HCT116 (cell line): ENCODE measurements around the gene ACTRT2. TPM values are rescaled to one million over a fixed set of nuclear protein-coding genes. Genes with fewer than 3 reads are reported as not detected.

Source experiments
- ATAC-seq: fragments of 200-7000 bp; cut with Tn5 transposase; 2 replicates; pipeline ENCODE4 v1.9.1; 2020; ENCODE audit warnings: mild to moderate bottlenecking, moderate library complexity
- BruUV-seq: library from RNA; stranded (reverse); fragments of 400-500 nt; replicated peaks from 2 replicates; lab custom pipeline; 2021; lab: Mats Ljungman, UMichigan
- CTCF ChIA-PET: fragments of 300-600 bp; sonication (Branson Sonifier 250); formaldehyde crosslinking; loops from one replicate; lab custom pipeline; 2021; ENCODE audit warnings: antibody characterized with exemption; lab: Charles Lee
- POLR2A ChIA-PET: fragments of 300-600, 350-600 bp; sonication (Branson Sonifier 250); formaldehyde crosslinking; loops from one replicate; lab custom pipeline; 2021; ENCODE audit warnings: antibody characterized with exemption; lab: Charles Lee
- RAD21 ChIA-PET, 2 experiments: fragments of 300-600 bp; sonication (Branson Sonifier 250); formaldehyde crosslinking; loops; one replicate each; lab custom pipeline; 2023; ENCODE audit warnings: low total read pairs in 2 of 2; ENCODE audit not compliant: uncharacterized antibody in 2 of 2, unreplicated experiment in 2 of 2, low non-redundant PET in 1 of 2; lab: Charles Lee
- DNase-seq: peaks from one replicate; pipeline ENCODE4 v3.0.0-alpha.2; 2010; ENCODE audit warnings: low read depth, low spot score
- H2AFZ ChIP-seq: fragments of 200-600 bp; shearing (Covaris generic), sonication (generic); 2 replicates; pipeline ENCODE4 v1.6.1; 2017; ENCODE audit warnings: low read depth, mixed run types, mixed read lengths, antibody characterized with exemption, low read length; ENCODE audit not compliant: poor library complexity, severe bottlenecking
- H3K27ac ChIP-seq: 2 replicates; pipeline ENCODE4 v1.5.1; 2012; ENCODE audit warnings: low read depth, low read length
- H3K27me3 ChIP-seq: fragments of 200-600 bp; sonication (generic); 2 replicates; pipeline ENCODE4 v1.6.1; 2016; ENCODE audit warnings: mixed run types, low read length, mixed read lengths; ENCODE audit not compliant: insufficient read depth
- H3K36me3 ChIP-seq, 2 experiments: fragments of 200-500 bp in 1 of 2; fragments of 200-600 bp in 1 of 2; sonication (Bioruptor generic) in 1 of 2; sonication (generic) in 1 of 2; 2 replicates each; pipeline versions ENCODE4 v1.5.1 to v1.6.1; 2014 to 2016; ENCODE audit warnings: low read length in 2 of 2, inconsistent platforms in 1 of 2, mixed read lengths in 1 of 2, mixed run types in 1 of 2; ENCODE audit not compliant: insufficient read depth in 2 of 2, control insufficient read depth in 1 of 2
- H3K4me1 ChIP-seq, 2 experiments: fragments of 200-600 bp in 1 of 2; sonication (generic) in 1 of 2; 2 replicates each; pipeline versions ENCODE4 v1.5.1 to v1.6.1; 2012 to 2017; ENCODE audit warnings: low read length in 2 of 2, inconsistent platforms in 1 of 2, mild to moderate bottlenecking in 1 of 2, mixed read lengths in 1 of 2, mixed run types in 1 of 2, moderate library complexity in 1 of 2; ENCODE audit not compliant: insufficient read depth in 2 of 2, control insufficient read depth in 1 of 2
- H3K4me2 ChIP-seq: fragments of 200-600 bp; sonication (generic); 2 replicates; pipeline ENCODE4 v1.6.1; 2017; ENCODE audit warnings: mixed run types, low read length, mixed read lengths
- H3K4me3 ChIP-seq, 2 experiments: fragments of 200-600 bp in 1 of 2; sonication (generic) in 1 of 2; replicated peaks in 1 of 2; 2 replicates each; pipeline ENCODE4 v1.5.1; 2011 to 2016; ENCODE audit warnings: low read length in 2 of 2, control low read depth in 1 of 2, low read depth in 1 of 2, mild to moderate bottlenecking in 1 of 2, mixed read lengths in 1 of 2, mixed run types in 1 of 2
- H3K79me2 ChIP-seq: fragments of 200-600 bp; sonication (generic); 2 replicates; pipeline ENCODE4 v1.6.1; 2017; ENCODE audit warnings: mild to moderate bottlenecking, mixed run types, low read length, moderate library complexity, mixed read lengths; ENCODE audit not compliant: insufficient read depth
- H3K9ac ChIP-seq: fragments of 200-600 bp; sonication (generic); 2 replicates; pipeline ENCODE4 v1.6.1; 2016; ENCODE audit warnings: low read length, mixed read lengths
- H3K9me2 ChIP-seq: fragments of 200-600 bp; sonication (generic), shearing (Covaris generic); 2 replicates; pipeline ENCODE4 v1.6.1; 2017; ENCODE audit warnings: mixed run types, mild to moderate bottlenecking, moderate library complexity; ENCODE audit not compliant: insufficient read depth
- H3K9me3 ChIP-seq, 2 experiments: fragments of 200-500 bp in 1 of 2; fragments of 200-600 bp in 1 of 2; sonication (Bioruptor generic) in 1 of 2; sonication (generic) in 1 of 2; 2 replicates each; pipeline ENCODE4 v1.6.1; 2014 to 2017; ENCODE audit warnings: low read length in 2 of 2, mixed read lengths in 2 of 2, inconsistent platforms in 1 of 2, low read depth in 1 of 2, mild to moderate bottlenecking in 1 of 2, mixed run types in 1 of 2, moderate library complexity in 1 of 2; ENCODE audit not compliant: control insufficient read depth in 1 of 2, insufficient read depth in 1 of 2
- H4K20me1 ChIP-seq: fragments of 200-600 bp; sonication (generic), shearing (Covaris generic); 2 replicates; pipeline ENCODE4 v1.6.1; 2017; ENCODE audit warnings: mixed run types, mild to moderate bottlenecking, moderate library complexity; ENCODE audit not compliant: insufficient read depth
- CBX3 ChIP-seq: IDR thresholded peaks from 2 replicates; pipeline ENCODE4 v1.6.1; 2012; ENCODE audit warnings: low read depth
- CEBPB ChIP-seq: IDR thresholded peaks from 2 replicates; pipeline ENCODE4 v1.6.1; 2012; ENCODE audit warnings: low read depth
- EGR1 ChIP-seq: IDR thresholded peaks from 2 replicates; pipeline ENCODE4 v1.6.1; 2012; ENCODE audit warnings: low read depth
- ELF1 ChIP-seq: IDR thresholded peaks from 2 replicates; pipeline ENCODE4 v1.6.1; 2012; ENCODE audit warnings: low read depth, borderline replicate concordance
- EZH2 ChIP-seq: fragments of 200-600 bp; sonication (generic); IDR thresholded peaks from 2 replicates; pipeline ENCODE4 v1.6.1; 2017; ENCODE audit warnings: antibody characterized with exemption, mixed run types
- FOSL1 ChIP-seq: IDR thresholded peaks from 2 replicates; pipeline ENCODE4 v1.6.1; 2012; ENCODE audit warnings: low read depth
- JUND ChIP-seq: IDR thresholded peaks from 2 replicates; pipeline ENCODE4 v1.6.1; 2012
- MAX ChIP-seq: IDR thresholded peaks from 2 replicates; pipeline ENCODE4 v1.6.1; 2012
- POLR2AphosphoS5 ChIP-seq: IDR thresholded peaks from 2 replicates; pipeline ENCODE4 v1.6.1; 2011; ENCODE audit warnings: mild to moderate bottlenecking, low read depth, low read length, moderate library complexity
- SIN3A ChIP-seq: IDR thresholded peaks from 2 replicates; pipeline ENCODE4 v1.6.1; 2012; ENCODE audit warnings: low read depth
- SP1 ChIP-seq: IDR thresholded peaks from 2 replicates; pipeline ENCODE4 v1.6.1; 2012; ENCODE audit warnings: low read depth
- TCF7L2 ChIP-seq: IDR thresholded peaks from 2 replicates; pipeline ENCODE4 v1.7.0; 2011; ENCODE audit warnings: borderline replicate concordance, inconsistent platforms; ENCODE audit not compliant: insufficient read depth, insufficient read length; ENCODE audit errors: extremely low read depth
- YY1 ChIP-seq: IDR thresholded peaks from 2 replicates; pipeline ENCODE4 v1.6.1; 2011; ENCODE audit warnings: low read length, low read depth, moderate library complexity, mild to moderate bottlenecking; ENCODE audit not compliant: insufficient replicate concordance; ENCODE audit errors: extremely low read depth
- ZNF274 ChIP-seq: fragments of 200-500 bp; sonication (Bioruptor generic); IDR thresholded peaks from 2 replicates; pipeline ENCODE4 v1.6.1; 2014; ENCODE audit warnings: mild to moderate bottlenecking, low read depth, low read length, inconsistent platforms
- intact Hi-C: fragments of 100-400 bp; cut with micrococcal nuclease; formaldehyde crosslinking; loops from 2 replicates; pipeline ENCODE4 v1.10.0; 2022
- total RNA-seq: library from RNA; stranded (reverse); gene quantifications from one replicate; pipeline ENCODE4 v1.2.1, GENCODE V29; 2021; ENCODE audit not compliant: unreplicated experiment
- TF ChIP-seq, protein P1 (sequence below), 3 experiments: fragments of 200-600 bp in 1 of 3; sonication (generic) in 1 of 3; IDR thresholded peaks in 2 of 3; conservative IDR thresholded peaks in 1 of 3; 2 replicates each; pipeline ENCODE4 v1.5.1; 2012 to 2017; ENCODE audit warnings: low read depth in 2 of 3, low read length in 2 of 3, antibody characterized with exemption in 1 of 3, borderline replicate concordance in 1 of 3, control low read depth in 1 of 3, mild to moderate bottlenecking in 1 of 3, mixed read lengths in 1 of 3, mixed run types in 1 of 3, moderate library complexity in 1 of 3; ENCODE audit not compliant: insufficient read depth in 1 of 3
- TF ChIP-seq, protein P2 (sequence below): IDR thresholded peaks from 2 replicates; pipeline ENCODE4 v1.6.1; 2011; ENCODE audit warnings: mild to moderate bottlenecking, low read length, moderate library complexity; ENCODE audit not compliant: insufficient replicate concordance; ENCODE audit errors: extremely low read depth
- TF ChIP-seq, protein P3 (sequence below): IDR thresholded peaks from 2 replicates; pipeline ENCODE4 v1.6.1; 2012; ENCODE audit warnings: low read depth

ACTRT2 gene
- total RNA-seq, 1 experiment from 2014 or later, result not detected

DNA sequence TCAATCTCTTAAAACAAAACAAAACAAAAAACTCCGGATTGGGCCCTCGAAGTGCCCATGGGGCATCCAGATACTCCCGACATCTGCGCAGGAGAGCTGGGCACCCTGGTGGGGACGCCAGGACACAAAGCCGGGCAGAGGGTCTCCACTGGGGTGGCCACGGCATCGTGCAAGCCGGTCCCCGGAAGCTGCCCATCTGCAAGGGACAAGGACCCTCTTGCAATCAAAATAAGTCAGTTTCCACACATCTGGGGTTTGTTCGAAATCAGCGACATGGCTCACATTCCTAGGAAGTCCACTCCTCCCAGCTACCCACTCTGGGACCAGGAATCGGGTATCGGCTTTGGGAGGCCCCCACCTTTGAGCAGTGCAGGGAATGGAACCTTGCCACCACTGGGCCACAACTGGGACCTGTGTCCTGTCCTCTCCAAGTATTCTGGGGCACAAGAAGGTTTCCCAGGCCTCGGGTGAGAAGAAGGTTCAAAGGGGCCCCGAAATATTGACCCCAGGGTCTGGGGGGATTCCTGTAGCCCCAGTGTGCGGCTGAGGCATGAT, 43.1 kb downstream of the ACTRT2 start:
- Histone ChIP-seq H3K9me3 (no peaks in the 10 kb centered on the region), H3K27me3 (no peaks in the 10 kb centered on the region; the same call in 1 of the 2 replicates), H3K9me2 (no peaks in the 10 kb centered on the region), H3K79me2 (no peaks in the 10 kb centered on the region), H4K20me1 (no peaks in the 10 kb centered on the region), H3K27ac (no peak overlapping the region), H3K9ac (no peak overlapping the region), H3K4me1 (no peaks in the 10 kb centered on the region; a peak in 1 of 4 replicates), H3K4me2 (no peak overlapping the region), H3K4me3 (no peak overlapping the region), H3K36me3 (no peaks in the 10 kb centered on the region), H2AFZ (no peak overlapping the region)
- ChIA-PET CTCF (no interaction called here), POLR2A (no interaction called here), RAD21 (no interaction called here)
- intact Hi-C loops, result no loop called here
- TF ChIP-seq CBX3 (no peak), SIN3A (no peak), ZNF274 (no peak), YY1 (no peak), EZH2 (no peak), ELF1 (no peak), JUND (no peak), TCF7L2 (no peak), EGR1 (no peak), CEBPB (no peak), FOSL1 (no peak), SP1 (no peak), POLR2AphosphoS5 (no peak), MAX (no peak)
- TF ChIP-seq, protein P1, sequence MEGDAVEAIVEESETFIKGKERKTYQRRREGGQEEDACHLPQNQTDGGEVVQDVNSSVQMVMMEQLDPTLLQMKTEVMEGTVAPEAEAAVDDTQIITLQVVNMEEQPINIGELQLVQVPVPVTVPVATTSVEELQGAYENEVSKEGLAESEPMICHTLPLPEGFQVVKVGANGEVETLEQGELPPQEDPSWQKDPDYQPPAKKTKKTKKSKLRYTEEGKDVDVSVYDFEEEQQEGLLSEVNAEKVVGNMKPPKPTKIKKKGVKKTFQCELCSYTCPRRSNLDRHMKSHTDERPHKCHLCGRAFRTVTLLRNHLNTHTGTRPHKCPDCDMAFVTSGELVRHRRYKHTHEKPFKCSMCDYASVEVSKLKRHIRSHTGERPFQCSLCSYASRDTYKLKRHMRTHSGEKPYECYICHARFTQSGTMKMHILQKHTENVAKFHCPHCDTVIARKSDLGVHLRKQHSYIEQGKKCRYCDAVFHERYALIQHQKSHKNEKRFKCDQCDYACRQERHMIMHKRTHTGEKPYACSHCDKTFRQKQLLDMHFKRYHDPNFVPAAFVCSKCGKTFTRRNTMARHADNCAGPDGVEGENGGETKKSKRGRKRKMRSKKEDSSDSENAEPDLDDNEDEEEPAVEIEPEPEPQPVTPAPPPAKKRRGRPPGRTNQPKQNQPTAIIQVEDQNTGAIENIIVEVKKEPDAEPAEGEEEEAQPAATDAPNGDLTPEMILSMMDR (IDR thresholded peaks at IDR 0.05 in 2 of 3, conservative IDR thresholded peaks at IDR 0.05 in 1 of 3; ENCODE audit: borderline replicate concordance in 1 of 3, insufficient read depth in 1 of 3, low read depth in 2 of 3, low read length in 2 of 3), result no peak
- TF ChIP-seq, protein P2, sequence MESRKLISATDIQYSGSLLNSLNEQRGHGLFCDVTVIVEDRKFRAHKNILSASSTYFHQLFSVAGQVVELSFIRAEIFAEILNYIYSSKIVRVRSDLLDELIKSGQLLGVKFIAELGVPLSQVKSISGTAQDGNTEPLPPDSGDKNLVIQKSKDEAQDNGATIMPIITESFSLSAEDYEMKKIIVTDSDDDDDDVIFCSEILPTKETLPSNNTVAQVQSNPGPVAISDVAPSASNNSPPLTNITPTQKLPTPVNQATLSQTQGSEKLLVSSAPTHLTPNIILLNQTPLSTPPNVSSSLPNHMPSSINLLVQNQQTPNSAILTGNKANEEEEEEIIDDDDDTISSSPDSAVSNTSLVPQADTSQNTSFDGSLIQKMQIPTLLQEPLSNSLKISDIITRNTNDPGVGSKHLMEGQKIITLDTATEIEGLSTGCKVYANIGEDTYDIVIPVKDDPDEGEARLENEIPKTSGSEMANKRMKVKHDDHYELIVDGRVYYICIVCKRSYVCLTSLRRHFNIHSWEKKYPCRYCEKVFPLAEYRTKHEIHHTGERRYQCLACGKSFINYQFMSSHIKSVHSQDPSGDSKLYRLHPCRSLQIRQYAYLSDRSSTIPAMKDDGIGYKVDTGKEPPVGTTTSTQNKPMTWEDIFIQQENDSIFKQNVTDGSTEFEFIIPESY, result no peak
- TF ChIP-seq, protein P3, sequence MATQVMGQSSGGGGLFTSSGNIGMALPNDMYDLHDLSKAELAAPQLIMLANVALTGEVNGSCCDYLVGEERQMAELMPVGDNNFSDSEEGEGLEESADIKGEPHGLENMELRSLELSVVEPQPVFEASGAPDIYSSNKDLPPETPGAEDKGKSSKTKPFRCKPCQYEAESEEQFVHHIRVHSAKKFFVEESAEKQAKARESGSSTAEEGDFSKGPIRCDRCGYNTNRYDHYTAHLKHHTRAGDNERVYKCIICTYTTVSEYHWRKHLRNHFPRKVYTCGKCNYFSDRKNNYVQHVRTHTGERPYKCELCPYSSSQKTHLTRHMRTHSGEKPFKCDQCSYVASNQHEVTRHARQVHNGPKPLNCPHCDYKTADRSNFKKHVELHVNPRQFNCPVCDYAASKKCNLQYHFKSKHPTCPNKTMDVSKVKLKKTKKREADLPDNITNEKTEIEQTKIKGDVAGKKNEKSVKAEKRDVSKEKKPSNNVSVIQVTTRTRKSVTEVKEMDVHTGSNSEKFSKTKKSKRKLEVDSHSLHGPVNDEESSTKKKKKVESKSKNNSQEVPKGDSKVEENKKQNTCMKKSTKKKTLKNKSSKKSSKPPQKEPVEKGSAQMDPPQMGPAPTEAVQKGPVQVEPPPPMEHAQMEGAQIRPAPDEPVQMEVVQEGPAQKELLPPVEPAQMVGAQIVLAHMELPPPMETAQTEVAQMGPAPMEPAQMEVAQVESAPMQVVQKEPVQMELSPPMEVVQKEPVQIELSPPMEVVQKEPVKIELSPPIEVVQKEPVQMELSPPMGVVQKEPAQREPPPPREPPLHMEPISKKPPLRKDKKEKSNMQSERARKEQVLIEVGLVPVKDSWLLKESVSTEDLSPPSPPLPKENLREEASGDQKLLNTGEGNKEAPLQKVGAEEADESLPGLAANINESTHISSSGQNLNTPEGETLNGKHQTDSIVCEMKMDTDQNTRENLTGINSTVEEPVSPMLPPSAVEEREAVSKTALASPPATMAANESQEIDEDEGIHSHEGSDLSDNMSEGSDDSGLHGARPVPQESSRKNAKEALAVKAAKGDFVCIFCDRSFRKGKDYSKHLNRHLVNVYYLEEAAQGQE, result no peak
- BruUV-seq, result no TSS peak
- DNase-seq (no peak), ATAC-seq (no peak)
